Limb (tissue), 2 donors: ENCODE data around the gene KCTD12.
A peak's percentile ranks its signal among the peaks of the same experiment; 100 is the strongest.

Source experiments
- DNase-seq, 2 donors: peaks; one replicate each; pipeline ENCODE4 v3.0.0-alpha.2; 2016; ENCODE audit errors: extremely low spot score in 2 of 2

The KCTD12 gene

GRCh38 chr13:76854894-76855293 lies 31.3 kb downstream of the KCTD12 start:
- DNase-seq, result no peak

- no peak for DNase-seq
Observed at GRCh38 chr13:76853921-76854608, 32.1 kb downstream of the KCTD12 start.

- no peak for DNase-seq
Observed at GRCh38 chr13:76853481-76853880, 32.7 kb downstream of the KCTD12 start.

GRCh38 chr13:76852986-76853385 lies 33.2 kb downstream of the KCTD12 start:
- DNase-seq, result no peak

- no peak for DNase-seq
Observed at GRCh38 chr13:76851961-76852360, 34.2 kb downstream of the KCTD12 start.

- DNase-seq, result no peak
Observed at GRCh38 chr13:76849493-76849892, 36.7 kb downstream of the KCTD12 start.

GRCh38 chr13:76848596-76848995 lies 37.6 kb downstream of the KCTD12 start:
- DNase-seq, result no peak

GRCh38 chr13:76846363-76846762 lies 39.8 kb downstream of the KCTD12 start:
- no peak for DNase-seq

- DNase-seq, result no peak
Observed at GRCh38 chr13:76845865-76846264, 40.3 kb downstream of the KCTD12 start.

GRCh38 chr13:76845367-76845766 lies 40.8 kb downstream of the KCTD12 start:
- DNase-seq, result no peak

- peak in 1 of 2 donors; percentile 53 for DNase-seq
Observed at GRCh38 chr13:76837801-76838200, 48.4 kb downstream of the KCTD12 start.

- DNase-seq, result no peak
Observed at GRCh38 chr13:76836311-76836710, 49.9 kb downstream of the KCTD12 start.

GRCh38 chr13:76833441-76833954 lies 52.7 kb downstream of the KCTD12 start:
- DNase-seq, result no peak

- no peak for DNase-seq
Observed at GRCh38 chr13:76832258-76832988, 53.8 kb downstream of the KCTD12 start.

- DNase-seq, result no peak
Observed at GRCh38 chr13:76830805-76831204, 55.4 kb downstream of the KCTD12 start.
